GM10248 (cell line): Measurements from ENCODE around the gene SLCO3A1.

Source experiments
- CTCF ChIA-PET: fragments of 300-600 bp; sonication (Branson Sonifier 250); formaldehyde crosslinking; extraction: SDS; loops from one replicate; lab custom pipeline; 2021; ENCODE audit warnings: antibody characterized with exemption; lab: Yijun Ruan, JAX
- POLR2A ChIA-PET: fragments of 350-650 bp; sonication (Branson Sonifier 250); formaldehyde crosslinking; extraction: SDS; loops from one replicate; lab custom pipeline; 2020; ENCODE audit warnings: antibody characterized with exemption; lab: Yijun Ruan, JAX
- DNase-seq: peaks from one replicate; pipeline ENCODE4 v3.0.0; 2012; ENCODE audit errors: extremely low spot score
- CTCF ChIP-seq: IDR thresholded peaks from 2 replicates; pipeline ENCODE4 v1.5.1; 2012; ENCODE audit warnings: mild to moderate bottlenecking, low read depth; ENCODE audit errors: extremely low read depth, missing control alignments, control extremely low read depth

Gene SLCO3A1

GRCh38 chr15:92025706-92026270 is 172.3 kb downstream of the SLCO3A1 start:
- no peak for TF ChIP-seq CTCF
- DNase-seq = no peak
- ChIA-PET CTCF (no interaction called here), POLR2A (no interaction called here)

- TF ChIP-seq CTCF = no peak
- CTCF ChIA-PET = no interaction called here
- POLR2A ChIA-PET = no interaction called here
- DNase-seq = no peak
Measured at GRCh38 chr15:92028389-92028724, 174.8 kb downstream of the SLCO3A1 start.

GRCh38 chr15:92029767-92030166 is 176.3 kb downstream of the SLCO3A1 start:
- no peak for DNase-seq
- ChIA-PET CTCF (no interaction called here), POLR2A (no interaction called here)
- TF ChIP-seq CTCF = no peak

GRCh38 chr15:92033314-92033713 is 179.8 kb downstream of the SLCO3A1 start:
- POLR2A ChIA-PET = no interaction called here
- no peak for TF ChIP-seq CTCF
- CTCF ChIA-PET = no interaction called here

GRCh38 chr15:92033723-92034122 is 180.2 kb downstream of the SLCO3A1 start:
- no peak for TF ChIP-seq CTCF
- DNase-seq = no peak
- ChIA-PET POLR2A (no interaction called here), CTCF (no interaction called here)

More at GRCh38 chr15:92033314-92033713, 179.8 kb downstream of the SLCO3A1 start:
- DNase-seq = no peak

GRCh38 chr15:92034227-92034626 is 180.7 kb downstream of the SLCO3A1 start:
- DNase-seq = no peak
- TF ChIP-seq CTCF = no peak
- CTCF ChIA-PET = no interaction called here
- POLR2A ChIA-PET = no interaction called here

GRCh38 chr15:92035551-92035950 is 182.0 kb downstream of the SLCO3A1 start:
- POLR2A ChIA-PET = no interaction called here
- TF ChIP-seq CTCF = no peak
- no peak for DNase-seq
- CTCF ChIA-PET = no interaction called here
